H9 (cell line): ENCODE results near the gene PPP1R26. TPM values are rescaled to one million over a fixed set of nuclear protein-coding genes. Genes with fewer than 3 reads are reported as not detected.

Source experiments
- DNase-seq: peaks from one replicate; pipeline ENCODE4 v3.0.0-alpha.2; 2017
- H2AFZ ChIP-seq: one replicate; pipeline ENCODE4 v1.6.1; 2013; ENCODE audit warnings: mild to moderate bottlenecking, low read length, control low read depth, moderate library complexity
- H2AK5ac ChIP-seq: 2 replicates; pipeline ENCODE4 v1.6.1; 2013; ENCODE audit warnings: low read length, control low read depth, mixed read lengths; ENCODE audit not compliant: insufficient read length
- H2BK120ac ChIP-seq: one replicate; pipeline ENCODE4 v1.6.1; 2013; ENCODE audit warnings: low read depth, mild to moderate bottlenecking, low read length, control low read depth, inconsistent platforms; ENCODE audit not compliant: poor library complexity, severe bottlenecking
- H2BK12ac ChIP-seq: 2 replicates; pipeline ENCODE4 v1.6.1; 2013; ENCODE audit warnings: low read length, control low read depth, mixed read lengths, low read depth; ENCODE audit not compliant: insufficient read length
- H2BK15ac ChIP-seq: 2 replicates; pipeline ENCODE4 v1.6.1; 2013; ENCODE audit warnings: low read depth, low read length, control low read depth
- H2BK20ac ChIP-seq: one replicate; pipeline ENCODE4 v1.6.1; 2013; ENCODE audit warnings: low read depth, mild to moderate bottlenecking, low read length, control low read depth, inconsistent platforms; ENCODE audit not compliant: poor library complexity, severe bottlenecking
- H2BK5ac ChIP-seq: 2 replicates; pipeline ENCODE4 v1.6.1; 2013; ENCODE audit warnings: low read length, control low read depth, mixed read lengths; ENCODE audit not compliant: insufficient read length
- H3K14ac ChIP-seq: 2 replicates; pipeline ENCODE4 v1.6.1; 2013; ENCODE audit warnings: low read length, control low read depth; ENCODE audit not compliant: insufficient read depth
- H3K18ac ChIP-seq: 2 replicates; pipeline ENCODE4 v1.6.1; 2013; ENCODE audit warnings: low read depth, mild to moderate bottlenecking, mixed read lengths, low read length, control low read depth; ENCODE audit not compliant: insufficient read length
- H3K23ac ChIP-seq: 2 replicates; pipeline ENCODE4 v1.6.1; 2013; ENCODE audit warnings: low read length, control low read depth, mixed read lengths, low read depth; ENCODE audit not compliant: insufficient read length
- H3K23me2 ChIP-seq: 2 replicates; pipeline ENCODE4 v1.6.1; 2013; ENCODE audit warnings: low read depth, mild to moderate bottlenecking, mixed read lengths, low read length, control low read depth; ENCODE audit not compliant: insufficient read length, poor library complexity, severe bottlenecking
- H3K27ac ChIP-seq: 2 replicates; pipeline ENCODE4 v1.5.1; 2013; ENCODE audit warnings: low read length, control low read depth, mixed read lengths, low read depth; ENCODE audit not compliant: insufficient read length
- H3K27me3 ChIP-seq: 2 replicates; pipeline ENCODE4 v1.6.1; 2013; ENCODE audit warnings: low read length, control low read depth, inconsistent platforms; ENCODE audit not compliant: insufficient read depth
- H3K4ac ChIP-seq: 2 replicates; pipeline ENCODE4 v1.6.1; 2013; ENCODE audit warnings: low read depth, mild to moderate bottlenecking, control low read depth, inconsistent platforms, low read length, moderate library complexity
- H3K4me1 ChIP-seq: 2 replicates; pipeline ENCODE4 v1.6.1; 2013; ENCODE audit warnings: low read length, control low read depth, inconsistent platforms; ENCODE audit not compliant: insufficient read depth
- H3K4me2 ChIP-seq: 2 replicates; pipeline ENCODE4 v1.6.1; 2013; ENCODE audit warnings: low read length, control low read depth, mixed read lengths; ENCODE audit not compliant: insufficient read length, insufficient read depth
- H3K56ac ChIP-seq: 2 replicates; pipeline ENCODE4 v1.6.1; 2013; ENCODE audit warnings: low read depth, mild to moderate bottlenecking, mixed read lengths, low read length, control low read depth; ENCODE audit not compliant: insufficient read length
- H3K79me1 ChIP-seq: 2 replicates; pipeline ENCODE4 v1.6.1; 2013; ENCODE audit warnings: low read depth, mild to moderate bottlenecking, moderate library complexity, low read length, control low read depth, inconsistent platforms; ENCODE audit not compliant: insufficient read depth, poor library complexity, severe bottlenecking
- H3K79me2 ChIP-seq: 2 replicates; pipeline ENCODE4 v1.6.1; 2013; ENCODE audit warnings: low read length, control low read depth, inconsistent platforms; ENCODE audit not compliant: insufficient read depth
- H3K9ac ChIP-seq: 2 replicates; pipeline ENCODE4 v1.6.1; 2013; ENCODE audit warnings: low read length, control low read depth, mixed read lengths; ENCODE audit not compliant: insufficient read length; ENCODE audit errors: extremely low read depth
- H3K9me3 ChIP-seq: one replicate; pipeline ENCODE4 v1.6.1; 2013; ENCODE audit warnings: low read depth, low read length, inconsistent platforms; ENCODE audit not compliant: control insufficient read depth
- H3T11ph ChIP-seq: one replicate; pipeline ENCODE4 v1.6.1; 2013; ENCODE audit warnings: mild to moderate bottlenecking, low read length, control low read depth, inconsistent platforms
- H4K20me1 ChIP-seq: one replicate; pipeline ENCODE4 v1.6.1; 2013; ENCODE audit not compliant: control insufficient read depth, insufficient read length, insufficient read depth
- H4K5ac ChIP-seq: 2 replicates; pipeline ENCODE4 v1.6.1; 2013; ENCODE audit warnings: low read depth, mild to moderate bottlenecking, mixed read lengths, low read length, control low read depth; ENCODE audit not compliant: insufficient read length
- H4K8ac ChIP-seq: replicated peaks from 2 replicates; pipeline ENCODE4 v1.6.1; 2013; ENCODE audit warnings: low read length, control low read depth, mixed read lengths, low read depth; ENCODE audit not compliant: insufficient read length
- H4K91ac ChIP-seq: 2 replicates; pipeline ENCODE4 v1.6.1; 2013; ENCODE audit warnings: low read depth, mild to moderate bottlenecking, moderate library complexity, mixed read lengths, low read length, control low read depth; ENCODE audit not compliant: insufficient read length
- H3K27ac Mint-ChIP-seq, 3 experiments: 2 replicates in 2 of 3; 3 replicates in 1 of 3; pipeline ENCODE4 v1.8.0; 2020 to 2021; ENCODE audit warnings: mixed read lengths in 3 of 3, mild to moderate bottlenecking in 1 of 3, moderate library complexity in 1 of 3
- H3K27me3 Mint-ChIP-seq: 2 replicates; pipeline ENCODE4 v1.8.0; 2021; ENCODE audit warnings: low read depth, mild to moderate bottlenecking, moderate library complexity, mixed read lengths
- H3K36me3 Mint-ChIP-seq, 3 experiments: 2 replicates in 2 of 3; 3 replicates in 1 of 3; pipeline ENCODE4 v1.8.0; 2020 to 2021; ENCODE audit warnings: low read depth in 3 of 3, mixed read lengths in 3 of 3; ENCODE audit not compliant: insufficient read depth in 1 of 3
- H3K4me1 Mint-ChIP-seq, 2 experiments: 2 replicates each; pipeline ENCODE4 v1.8.0; 2020; ENCODE audit warnings: mixed read lengths in 2 of 2
- H3K4me3 Mint-ChIP-seq, 2 experiments: 2 replicates in 1 of 2; 3 replicates in 1 of 2; pipeline ENCODE4 v1.8.0; 2020 to 2021; ENCODE audit warnings: mild to moderate bottlenecking in 2 of 2, mixed read lengths in 2 of 2, moderate library complexity in 1 of 2
- H3K9me3 Mint-ChIP-seq, 2 experiments: 2 replicates in 1 of 2; 3 replicates in 1 of 2; pipeline ENCODE4 v1.8.0; 2020; ENCODE audit warnings: mild to moderate bottlenecking in 2 of 2, mixed read lengths in 2 of 2, moderate library complexity in 1 of 2
- WGBS: extraction: QIAGEN DNeasy Blood & Tissue Kit; methylation state at CpG from one replicate; pipeline ENCODE4 v1.1.7; 2013; ENCODE audit warnings: missing lambda C conversion rate, low lambda C conversion rate, mixed read lengths; ENCODE audit not compliant: insufficient read length; ENCODE audit errors: extremely low coverage; 5-methylcytosine and 5-hydroxymethylcytosine counted together
- total RNA-seq: library from RNA; stranded (reverse); gene quantifications from 2 replicates; pipeline ENCODE4 v1.2.1, GENCODE V29; 2021
- TF ChIP-seq, protein P1 (sequence below): fragments of 200-600 bp; sonication (generic); conservative IDR thresholded peaks from 3 replicates; pipeline ENCODE4 v1.8.0; 2021; ENCODE audit warnings: antibody characterized with exemption, mild to moderate bottlenecking

The PPP1R26 gene
- total RNA-seq, 1 experiment from 2014 or later = 38.0 TPM

DNA sequence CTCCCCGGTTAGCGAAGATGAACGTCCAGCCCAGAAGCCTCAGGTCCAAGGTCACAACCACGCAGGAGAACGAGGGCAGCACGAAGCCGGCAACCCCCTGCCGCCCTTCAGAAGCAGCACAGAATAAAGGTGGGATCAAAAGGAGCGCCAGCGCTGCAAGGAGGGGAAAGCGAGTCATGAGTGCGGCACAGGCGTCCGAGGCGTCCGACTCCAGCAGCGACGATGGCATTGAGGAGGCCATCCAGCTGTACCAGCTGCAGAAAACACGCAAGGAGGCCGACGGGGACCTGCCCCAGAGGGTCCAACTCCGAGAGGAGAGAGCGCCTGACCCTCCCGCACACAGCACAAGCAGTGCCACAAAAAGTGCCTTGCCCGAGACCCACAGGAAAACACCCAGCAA is 5.8 kb downstream of the PPP1R26 start:
- no peak overlapping the region for H3K9ac ChIP-seq
- no peak overlapping the region for H2BK12ac ChIP-seq
- no peak overlapping the region for H4K5ac ChIP-seq
- no peaks in the 10 kb centered on the region; the same call in 1 of the 2 replicates for H3K79me2 ChIP-seq
- no peaks in the 10 kb centered on the region; the same call in 1 of the 2 replicates for H3K4me1 ChIP-seq
- peaks cover 8 to 12% of the 10 kb centered on the region in 2 experiments for H3K4me1 Mint-ChIP-seq
- no peaks in the 10 kb centered on the region for H3K9me3 ChIP-seq
- H3K14ac ChIP-seq = no peak overlapping the region
- peaks cover 26 to 64% (median 62%) of the 10 kb centered on the region in 3 experiments for H3K36me3 Mint-ChIP-seq
- no peak overlapping the region for H2AFZ ChIP-seq
- no peak overlapping the region for H3K4ac ChIP-seq
- no peaks in the 10 kb centered on the region for H4K20me1 ChIP-seq
- H3K4me3 Mint-ChIP-seq = no peak overlapping the region
- H2AK5ac ChIP-seq = no peak overlapping the region
- TF ChIP-seq, protein P1, sequence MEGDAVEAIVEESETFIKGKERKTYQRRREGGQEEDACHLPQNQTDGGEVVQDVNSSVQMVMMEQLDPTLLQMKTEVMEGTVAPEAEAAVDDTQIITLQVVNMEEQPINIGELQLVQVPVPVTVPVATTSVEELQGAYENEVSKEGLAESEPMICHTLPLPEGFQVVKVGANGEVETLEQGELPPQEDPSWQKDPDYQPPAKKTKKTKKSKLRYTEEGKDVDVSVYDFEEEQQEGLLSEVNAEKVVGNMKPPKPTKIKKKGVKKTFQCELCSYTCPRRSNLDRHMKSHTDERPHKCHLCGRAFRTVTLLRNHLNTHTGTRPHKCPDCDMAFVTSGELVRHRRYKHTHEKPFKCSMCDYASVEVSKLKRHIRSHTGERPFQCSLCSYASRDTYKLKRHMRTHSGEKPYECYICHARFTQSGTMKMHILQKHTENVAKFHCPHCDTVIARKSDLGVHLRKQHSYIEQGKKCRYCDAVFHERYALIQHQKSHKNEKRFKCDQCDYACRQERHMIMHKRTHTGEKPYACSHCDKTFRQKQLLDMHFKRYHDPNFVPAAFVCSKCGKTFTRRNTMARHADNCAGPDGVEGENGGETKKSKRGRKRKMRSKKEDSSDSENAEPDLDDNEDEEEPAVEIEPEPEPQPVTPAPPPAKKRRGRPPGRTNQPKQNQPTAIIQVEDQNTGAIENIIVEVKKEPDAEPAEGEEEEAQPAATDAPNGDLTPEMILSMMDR = no peak
- peak overlapping the region in 1 of 3 experiments; percentile 45; a peak in 2 of 7 replicates for H3K27ac Mint-ChIP-seq
- no peaks in the 10 kb centered on the region for H3K9me3 Mint-ChIP-seq
- H3T11ph ChIP-seq = no peak overlapping the region
- H3K56ac ChIP-seq = no peak overlapping the region
- H4K8ac ChIP-seq = no peak overlapping the region
- no peak overlapping the region for H3K23ac ChIP-seq
- WGBS = no CpG with 5 or more reads among the region's 25 CpGs
- H3K23me2 ChIP-seq = peaks cover 6% of the 10 kb centered on the region
- no peak overlapping the region for H3K18ac ChIP-seq
- H2BK5ac ChIP-seq = no peak overlapping the region
- no peak overlapping the region for H3K4me2 ChIP-seq
- no peaks in the 10 kb centered on the region for H3K27me3 Mint-ChIP-seq
- no peaks in the 10 kb centered on the region for H3K27me3 ChIP-seq
- DNase-seq = no peak
- H2BK20ac ChIP-seq = no peak overlapping the region
- no peak overlapping the region for H2BK15ac ChIP-seq
- peaks cover 3% of the 10 kb centered on the region for H3K79me1 ChIP-seq
- H3K27ac ChIP-seq = no peak overlapping the region
- H2BK120ac ChIP-seq = no peak overlapping the region
- H4K91ac ChIP-seq = no peak overlapping the region
